ENCODE data around the gene ALKBH3. TPM values are rescaled to one million over a fixed set of nuclear protein-coding genes. Genes with fewer than 3 reads are reported as not detected.

ALKBH3 gene
- total and polyA plus RNA-seq, 2 experiments from 2014 or later, result 23.8 to 27.2 TPM

DNA sequence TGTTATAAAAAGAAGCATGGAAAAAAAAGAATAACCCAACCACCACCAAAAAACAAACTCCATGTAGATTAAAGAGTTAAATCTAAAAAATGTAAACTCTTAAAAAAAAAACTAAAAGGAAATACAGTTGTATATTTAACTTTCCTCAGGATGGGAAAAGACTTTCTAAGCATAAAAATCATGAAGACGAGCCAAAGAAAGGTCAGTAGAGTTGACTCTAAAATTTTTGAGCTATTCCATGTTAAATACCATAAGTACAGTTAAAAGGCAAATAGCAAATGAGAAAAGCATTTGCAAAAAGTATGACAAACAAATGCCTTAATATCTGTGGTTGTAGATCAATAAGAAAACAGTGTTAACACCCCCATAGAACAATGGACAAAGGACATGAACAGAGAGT, 33.8 kb downstream of the ALKBH3 start:
- H2AFZ ChIP-seq, result no peak overlapping the region
- H3K9me2 ChIP-seq (replicated peaks; ENCODE audit: insufficient read depth), result no peaks in the 10 kb centered on the region
- H3K4me1 ChIP-seq (ENCODE audit: insufficient read depth), result no peaks in the 10 kb centered on the region
- no peaks in the 10 kb centered on the region for H3K36me3 ChIP-seq (replicated peaks; ENCODE audit: insufficient read depth, low read depth)
- no peak overlapping the region for H3K27ac ChIP-seq
- H3K9me3 ChIP-seq (ENCODE audit: low read depth), result no peaks in the 10 kb centered on the region
- TF ChIP-seq CTCF (IDR thresholded peaks at IDR 0.05; ENCODE audit: poor library complexity) (no peak), EZH2 (IDR thresholded peaks at IDR 0.05; ENCODE audit: borderline replicate concordance) (no peak), EZH2phosphoT487 (IDR thresholded peaks at IDR 0.05; ENCODE audit: low read depth, severe bottlenecking, unreplicated experiment) (no peak)
- 88% methylated on average over 1 of the region's 1 CpG for WGBS (ENCODE audit: low lambda C conversion rate, missing lambda C conversion rate)
- no peaks in the 10 kb centered on the region for H3K79me2 ChIP-seq
- H3K4me3 ChIP-seq, result no peak overlapping the region
- H4K20me1 ChIP-seq (ENCODE audit: insufficient read depth, poor library complexity, severe bottlenecking), result no peaks in the 10 kb centered on the region
- no peak overlapping the region for H3K4me2 ChIP-seq
- H3K27me3 ChIP-seq, result no peaks in the 10 kb centered on the region
- DNase-seq (ENCODE audit: low spot score), result no peak

DNA sequence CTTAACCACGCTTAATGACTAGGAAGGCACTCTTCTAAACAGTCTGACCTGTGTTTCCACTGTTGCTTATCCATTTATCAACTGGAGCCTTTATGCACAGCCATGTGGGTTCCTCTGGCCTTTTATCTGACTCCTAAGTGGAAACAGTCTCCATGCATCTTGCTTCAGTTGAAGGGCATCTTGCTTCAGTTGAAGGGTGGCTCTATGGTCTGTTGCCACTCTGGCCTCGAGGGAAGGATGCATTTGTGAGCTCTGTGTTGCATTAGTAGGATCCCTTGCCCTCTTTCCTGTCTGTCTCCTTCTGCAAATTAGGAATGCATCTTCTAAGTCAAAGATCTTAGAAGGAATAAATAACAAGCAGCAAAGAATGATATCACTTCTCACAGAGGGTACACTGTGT, 36.0 kb downstream of the ALKBH3 start:
- H3K27me3 ChIP-seq, result no peaks in the 10 kb centered on the region
- TF ChIP-seq CTCF (IDR thresholded peaks at IDR 0.05; ENCODE audit: poor library complexity), result no peak
- no peak for TF ChIP-seq EZH2phosphoT487 (IDR thresholded peaks at IDR 0.05; ENCODE audit: low read depth, severe bottlenecking, unreplicated experiment)
- no peak for TF ChIP-seq EZH2 (IDR thresholded peaks at IDR 0.05; ENCODE audit: borderline replicate concordance)
- no peaks in the 10 kb centered on the region for H3K4me1 ChIP-seq (ENCODE audit: insufficient read depth)
- no peaks in the 10 kb centered on the region for H3K79me2 ChIP-seq
- no peaks in the 10 kb centered on the region for H3K9me3 ChIP-seq (ENCODE audit: low read depth)
- DNase-seq (ENCODE audit: low spot score), result no peak
- H2AFZ ChIP-seq, result no peak overlapping the region
- no peak overlapping the region for H3K4me2 ChIP-seq
- H3K9me2 ChIP-seq (replicated peaks; ENCODE audit: insufficient read depth), result no peaks in the 10 kb centered on the region
- no peaks in the 10 kb centered on the region for H4K20me1 ChIP-seq (ENCODE audit: insufficient read depth, poor library complexity, severe bottlenecking)
- H3K27ac ChIP-seq, result no peak overlapping the region
- no peaks in the 10 kb centered on the region for H3K36me3 ChIP-seq (replicated peaks; ENCODE audit: insufficient read depth, low read depth)
- H3K4me3 ChIP-seq, result no peak overlapping the region
- 65% methylated on average over 2 of the region's 2 CpGs for WGBS (ENCODE audit: low lambda C conversion rate, missing lambda C conversion rate)

DNA sequence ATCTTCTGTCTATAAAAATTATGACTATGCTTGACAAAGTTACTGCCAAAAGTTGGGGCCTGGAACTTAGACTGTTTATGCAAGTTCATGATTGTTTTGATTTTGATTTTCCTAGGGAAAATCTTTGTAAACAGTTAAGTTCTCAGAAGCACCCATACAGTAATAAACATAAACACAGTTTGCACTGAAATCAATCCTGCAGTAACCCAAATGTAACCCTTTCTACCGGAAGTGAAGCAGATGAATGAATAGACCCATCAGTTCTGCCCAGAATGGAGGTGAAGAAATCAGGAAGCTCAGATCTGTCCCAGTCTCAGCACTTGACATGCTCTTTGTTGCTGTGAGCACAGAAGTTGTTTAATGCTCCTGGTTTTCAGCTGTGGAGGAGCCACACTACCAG, 37.2 kb downstream of the ALKBH3 start:
- Histone ChIP-seq H3K4me2 (no peak overlapping the region), H3K9me3 (ENCODE audit: low read depth) (no peaks in the 10 kb centered on the region), H3K36me3 (replicated peaks; ENCODE audit: insufficient read depth, low read depth) (no peaks in the 10 kb centered on the region), H2AFZ (no peak overlapping the region), H3K27me3 (no peaks in the 10 kb centered on the region), H3K4me3 (no peak overlapping the region), H3K79me2 (no peaks in the 10 kb centered on the region), H4K20me1 (ENCODE audit: insufficient read depth, poor library complexity, severe bottlenecking) (no peaks in the 10 kb centered on the region), H3K27ac (no peak overlapping the region), H3K9me2 (replicated peaks; ENCODE audit: insufficient read depth) (no peaks in the 10 kb centered on the region), H3K4me1 (ENCODE audit: insufficient read depth) (no peaks in the 10 kb centered on the region)
- TF ChIP-seq EZH2phosphoT487 (IDR thresholded peaks at IDR 0.05; ENCODE audit: low read depth, severe bottlenecking, unreplicated experiment) (no peak), CTCF (IDR thresholded peaks at IDR 0.05; ENCODE audit: poor library complexity) (no peak), EZH2 (IDR thresholded peaks at IDR 0.05; ENCODE audit: borderline replicate concordance) (no peak)
- 20% methylated on average over 1 of the region's 1 CpG for WGBS (ENCODE audit: low lambda C conversion rate, missing lambda C conversion rate)
- no peak for DNase-seq (ENCODE audit: low spot score)

DNA sequence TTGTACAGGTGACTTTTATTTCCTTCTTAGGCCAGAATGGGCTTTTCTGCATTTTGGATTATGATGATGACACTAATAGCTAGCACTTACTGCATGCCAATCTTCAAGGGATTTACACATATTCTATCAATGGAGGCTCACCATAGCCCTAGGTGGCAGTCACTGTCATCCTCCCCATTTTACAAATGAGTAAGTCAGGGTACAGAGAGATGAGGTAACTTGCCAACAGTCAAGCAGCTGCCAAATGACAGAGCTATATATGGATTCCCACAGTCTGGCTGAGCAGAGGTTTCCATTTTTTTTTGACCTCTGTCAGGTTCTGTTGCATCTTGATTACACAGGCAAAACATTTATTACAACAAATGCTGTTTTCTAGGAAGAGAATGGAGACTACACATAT, 38.0 kb downstream of the ALKBH3 start:
- Histone ChIP-seq H3K36me3 (replicated peaks; ENCODE audit: insufficient read depth, low read depth) (no peaks in the 10 kb centered on the region), H4K20me1 (ENCODE audit: insufficient read depth, poor library complexity, severe bottlenecking) (no peaks in the 10 kb centered on the region), H2AFZ (no peak overlapping the region), H3K4me1 (ENCODE audit: insufficient read depth) (peaks cover 4% of the 10 kb centered on the region), H3K9me2 (replicated peaks; ENCODE audit: insufficient read depth) (no peaks in the 10 kb centered on the region), H3K27me3 (no peaks in the 10 kb centered on the region), H3K27ac (no peak overlapping the region), H3K9me3 (ENCODE audit: low read depth) (no peaks in the 10 kb centered on the region), H3K79me2 (no peaks in the 10 kb centered on the region), H3K4me2 (no peak overlapping the region), H3K4me3 (no peak overlapping the region)
- no peak for DNase-seq (ENCODE audit: low spot score)
- TF ChIP-seq CTCF (IDR thresholded peaks at IDR 0.05; ENCODE audit: poor library complexity), result no peak
- no peak for TF ChIP-seq EZH2 (IDR thresholded peaks at IDR 0.05; ENCODE audit: borderline replicate concordance)
- TF ChIP-seq EZH2phosphoT487 (IDR thresholded peaks at IDR 0.05; ENCODE audit: low read depth, severe bottlenecking, unreplicated experiment), result no peak
